MM.1S (cell line): Measurements from ENCODE around the gene NCBP2.

Experiments
- EZH2phosphoT487 ChIP-seq: fragments of 300-600 bp; sonication (generic); IDR thresholded peaks from 2 replicates; pipeline ENCODE4 v1.6.1; 2018; ENCODE audit warnings: antibody characterized with exemption, low read length
- TF ChIP-seq, protein P1 (sequence below): fragments of 300-600 bp; sonication (generic); IDR thresholded peaks from 2 replicates; pipeline ENCODE4 v1.5.1; 2016; ENCODE audit warnings: antibody characterized with exemption, low read length, mixed read lengths

DNA sequence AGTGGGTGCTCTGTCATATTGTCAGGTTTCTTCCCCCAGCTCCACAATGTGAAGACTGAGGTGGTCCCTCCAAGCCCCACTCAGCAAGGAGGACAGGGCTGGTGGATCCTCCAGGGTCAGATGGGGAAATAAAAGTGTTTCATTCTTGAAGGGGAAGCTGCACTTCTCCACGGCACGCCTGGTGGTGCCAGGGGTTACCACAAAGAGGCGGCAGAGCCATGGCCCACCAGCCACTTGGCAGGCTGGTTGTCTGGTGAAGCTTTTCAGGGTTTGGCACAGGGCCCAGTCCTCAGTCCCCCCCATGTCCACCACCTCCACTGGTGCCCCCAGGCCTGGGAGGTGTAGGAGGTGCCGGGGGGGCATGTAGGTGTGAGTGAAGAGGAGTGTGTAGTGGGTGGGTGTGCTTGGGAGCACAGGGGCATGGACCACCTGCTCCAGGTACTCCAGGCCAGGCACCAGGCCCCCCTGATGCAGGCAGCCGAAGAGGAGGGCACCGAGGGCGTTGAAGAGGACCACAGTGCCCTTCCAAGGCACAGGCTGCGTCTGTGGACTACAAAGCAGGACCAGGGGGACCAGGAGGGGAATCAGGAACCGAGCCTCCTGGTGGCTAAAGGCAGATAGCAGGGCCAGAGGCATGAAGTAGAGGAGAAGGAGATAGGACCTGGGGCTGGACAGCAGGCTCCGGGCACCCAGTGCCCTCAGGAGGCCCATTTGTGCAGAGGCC is 5.0 kb upstream of the NCBP2 start:
- TF ChIP-seq, protein P1, sequence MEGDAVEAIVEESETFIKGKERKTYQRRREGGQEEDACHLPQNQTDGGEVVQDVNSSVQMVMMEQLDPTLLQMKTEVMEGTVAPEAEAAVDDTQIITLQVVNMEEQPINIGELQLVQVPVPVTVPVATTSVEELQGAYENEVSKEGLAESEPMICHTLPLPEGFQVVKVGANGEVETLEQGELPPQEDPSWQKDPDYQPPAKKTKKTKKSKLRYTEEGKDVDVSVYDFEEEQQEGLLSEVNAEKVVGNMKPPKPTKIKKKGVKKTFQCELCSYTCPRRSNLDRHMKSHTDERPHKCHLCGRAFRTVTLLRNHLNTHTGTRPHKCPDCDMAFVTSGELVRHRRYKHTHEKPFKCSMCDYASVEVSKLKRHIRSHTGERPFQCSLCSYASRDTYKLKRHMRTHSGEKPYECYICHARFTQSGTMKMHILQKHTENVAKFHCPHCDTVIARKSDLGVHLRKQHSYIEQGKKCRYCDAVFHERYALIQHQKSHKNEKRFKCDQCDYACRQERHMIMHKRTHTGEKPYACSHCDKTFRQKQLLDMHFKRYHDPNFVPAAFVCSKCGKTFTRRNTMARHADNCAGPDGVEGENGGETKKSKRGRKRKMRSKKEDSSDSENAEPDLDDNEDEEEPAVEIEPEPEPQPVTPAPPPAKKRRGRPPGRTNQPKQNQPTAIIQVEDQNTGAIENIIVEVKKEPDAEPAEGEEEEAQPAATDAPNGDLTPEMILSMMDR: no peak
- no peak for TF ChIP-seq EZH2phosphoT487
